Stimulated activated CD4-positive, alpha-beta T cell treated with anti-CD3 and anti-CD28 coated beads, Interleukin-1b, Interleukin-23, amount 100 ng/mL, for 48 hours (primary cell): ENCODE data around the gene PFKM.
"Not testable (repeated sequence)": the region's sequence is repeated elsewhere in the genome, so short reads cannot be mapped to it uniquely, and the experiment has no call there.

ENCODE experiments used
- DNase-seq: peaks from one replicate; pipeline ENCODE4 v3.0.0-alpha.2; 2020

Gene PFKM

DNA sequence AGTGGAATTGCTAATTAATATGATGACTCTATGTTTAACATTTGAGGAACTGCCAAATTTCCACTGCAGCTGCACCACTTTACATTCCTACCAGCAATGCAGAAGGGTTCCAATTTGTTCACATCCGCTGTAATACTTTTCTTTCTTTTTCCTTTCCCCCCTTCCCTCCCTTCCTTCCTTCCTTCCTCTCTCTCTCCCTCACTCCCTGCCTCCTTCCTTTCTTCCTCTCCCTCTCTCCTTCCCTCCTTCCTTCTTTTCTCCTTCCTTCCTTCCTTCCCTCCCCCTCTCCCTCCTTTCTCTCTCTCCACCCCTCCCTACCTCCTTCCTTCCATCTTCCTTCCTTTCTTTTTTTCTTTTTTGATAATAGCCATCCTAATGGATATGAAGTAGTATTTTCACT is 3.2 kb upstream of the PFKM start:
- no peak for DNase-seq

DNA sequence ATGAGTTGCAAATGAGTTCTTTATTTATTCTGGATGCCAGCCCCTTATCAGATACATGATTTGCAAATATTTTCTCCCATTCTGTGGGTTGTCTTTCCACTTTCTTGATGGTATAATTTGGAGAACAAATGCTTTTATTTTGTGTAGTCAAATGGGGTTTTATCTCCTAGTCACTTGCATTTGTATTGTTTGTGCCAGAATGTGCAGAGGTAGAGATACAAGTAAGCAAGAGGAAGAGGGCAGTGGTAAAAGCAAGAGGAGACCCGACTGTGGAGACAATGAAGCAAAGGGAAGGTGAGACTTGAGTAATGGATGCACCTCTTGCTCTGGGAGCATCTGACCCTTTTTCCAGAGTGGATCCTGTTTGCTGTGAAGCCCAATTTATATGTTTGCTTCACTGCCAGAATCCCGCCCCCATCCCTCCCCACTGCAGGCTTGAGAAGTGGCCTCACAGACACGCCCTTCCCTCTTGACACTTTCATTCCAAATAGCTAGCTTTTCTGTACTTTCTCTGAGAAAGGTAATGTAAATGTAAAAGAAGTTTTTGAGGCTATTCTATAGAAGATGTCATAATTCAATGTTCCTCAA is 786 bp upstream of the PFKM start:
- DNase-seq: no peak

DNA sequence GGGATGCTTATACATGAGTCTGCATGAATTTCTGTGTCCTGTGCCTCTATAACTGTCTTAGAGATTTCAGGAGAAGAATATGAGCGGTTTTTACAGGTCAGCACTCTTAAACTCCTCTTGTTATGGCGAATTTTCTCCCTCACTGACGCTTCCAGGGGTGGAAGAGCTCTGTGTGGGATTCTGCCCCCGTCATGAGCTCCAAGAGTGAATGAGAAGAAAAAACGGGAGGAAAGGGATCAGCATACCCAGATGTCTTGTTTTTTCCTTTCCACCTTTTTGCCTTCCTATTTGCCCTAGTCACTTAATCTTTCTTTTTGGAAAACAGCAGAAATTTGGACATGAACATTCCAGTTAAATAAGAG is 651 bp downstream of the PFKM start:
- DNase-seq: no peak

DNA sequence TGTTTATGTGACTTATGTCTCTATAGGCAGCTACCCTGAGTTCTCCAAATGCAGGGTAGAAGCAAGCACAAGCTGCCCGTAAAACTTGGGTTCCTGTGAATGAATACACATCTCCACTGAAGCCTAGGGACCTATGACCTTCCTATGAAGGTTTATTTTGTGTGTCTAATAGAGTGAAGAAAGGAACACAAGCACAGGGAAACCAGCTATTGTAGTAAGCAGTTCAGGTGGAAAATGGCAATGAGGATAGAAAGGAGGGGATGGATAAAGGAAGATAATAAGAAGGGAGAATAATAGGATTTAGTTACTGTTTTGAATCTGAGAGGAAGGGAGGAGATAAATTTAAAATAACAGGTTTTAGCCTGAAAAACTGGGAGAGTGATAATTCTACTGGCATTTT is 2.4 kb downstream of the PFKM start:
- DNase-seq: no peak

DNA sequence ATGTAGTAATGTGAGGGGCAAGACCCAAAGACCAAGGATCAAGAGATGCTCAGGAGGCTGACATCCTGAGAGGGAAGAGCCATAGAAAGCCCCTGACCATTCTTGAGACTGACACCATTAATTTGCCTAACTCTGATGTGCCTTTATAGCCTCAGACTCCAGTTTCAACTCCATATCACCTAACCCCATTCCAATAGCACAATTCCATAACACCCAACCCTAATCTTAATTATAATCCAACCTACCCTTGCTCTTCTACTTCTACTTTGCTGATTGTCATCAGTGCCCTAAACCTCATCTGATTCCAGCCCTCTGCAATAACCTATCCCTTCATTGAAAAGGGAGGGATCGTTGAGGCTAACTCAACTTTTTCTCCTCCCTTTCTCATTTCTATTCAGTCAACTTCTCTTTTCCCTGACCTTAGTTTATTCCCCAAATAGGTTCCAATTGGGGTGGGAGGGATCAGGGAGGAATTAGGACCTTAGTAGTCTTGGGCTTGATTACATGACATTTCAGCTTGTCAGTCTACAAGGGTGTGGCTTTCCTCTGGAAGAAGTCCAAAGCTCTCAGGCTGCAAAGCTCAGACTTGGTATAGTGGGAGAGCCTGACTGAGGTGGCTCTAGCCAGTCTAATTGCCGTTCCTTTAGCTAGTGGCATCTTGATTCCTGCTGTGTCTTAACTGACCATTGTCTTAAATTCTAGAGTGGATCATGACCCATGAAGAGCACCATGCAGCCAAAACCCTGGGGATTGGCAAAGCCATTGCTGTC is 3.1 kb downstream of the PFKM start:
- DNase-seq: no peak

DNA sequence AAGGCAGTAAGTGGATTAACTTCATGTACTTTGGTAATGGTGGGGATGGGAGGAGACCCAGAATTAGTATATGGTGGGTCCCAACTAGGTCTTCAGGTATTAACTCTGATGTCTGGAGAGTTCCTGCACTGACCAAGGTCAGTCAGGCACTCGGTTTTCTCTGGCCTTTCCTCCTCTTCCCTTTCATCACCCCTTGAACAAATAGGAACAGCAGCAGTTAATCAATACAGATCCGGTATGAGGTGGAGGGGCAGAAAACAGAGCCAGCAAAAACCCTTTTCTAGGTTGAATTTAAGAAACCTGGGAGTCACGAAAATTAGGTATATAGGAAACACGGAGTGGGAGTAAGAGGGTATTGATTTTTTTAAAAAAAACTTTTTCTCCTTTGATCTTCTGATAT is 4.0 kb downstream of the PFKM start:
- DNase-seq: no peak

DNA sequence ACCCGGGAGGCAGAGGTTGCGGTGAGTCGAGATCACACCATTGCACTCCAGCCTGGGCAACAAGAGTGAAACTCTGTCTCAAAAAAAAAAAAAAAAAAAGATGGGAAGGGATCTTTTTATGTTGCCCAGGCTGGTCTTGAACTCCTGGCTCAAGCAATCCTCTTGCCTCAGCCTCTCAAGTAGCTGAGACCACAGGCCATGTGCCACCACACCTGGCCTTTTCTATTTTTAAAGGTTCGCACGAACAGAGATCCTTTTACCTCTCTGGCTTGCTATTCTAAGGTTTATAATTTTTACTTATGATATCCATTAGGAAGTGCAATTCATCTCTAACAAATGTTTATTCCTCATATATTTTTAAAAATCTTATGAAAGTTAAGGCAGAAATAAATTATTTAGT is 6.4 kb downstream of the PFKM start:
- DNase-seq: not testable (repeated sequence)

DNA sequence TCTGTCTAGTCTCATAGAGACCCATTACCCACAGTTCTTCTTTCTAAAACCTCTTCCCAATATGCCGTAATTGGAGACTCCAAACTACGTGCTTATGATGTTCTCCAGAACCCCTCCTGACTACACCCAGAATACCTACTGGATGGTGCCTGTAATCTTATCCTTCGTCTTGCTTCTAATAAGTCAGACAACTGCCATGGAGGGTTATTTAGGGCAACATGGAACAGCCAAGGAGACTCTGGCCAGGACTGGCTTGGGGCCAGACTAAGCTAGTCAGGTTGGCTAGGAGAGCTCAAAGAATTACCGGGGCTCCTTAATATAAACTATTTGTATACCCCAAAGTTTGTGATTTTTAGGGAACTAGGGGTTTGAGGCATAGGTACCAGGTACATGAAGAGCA is 6.8 kb downstream of the PFKM start:
- DNase-seq: no peak

DNA sequence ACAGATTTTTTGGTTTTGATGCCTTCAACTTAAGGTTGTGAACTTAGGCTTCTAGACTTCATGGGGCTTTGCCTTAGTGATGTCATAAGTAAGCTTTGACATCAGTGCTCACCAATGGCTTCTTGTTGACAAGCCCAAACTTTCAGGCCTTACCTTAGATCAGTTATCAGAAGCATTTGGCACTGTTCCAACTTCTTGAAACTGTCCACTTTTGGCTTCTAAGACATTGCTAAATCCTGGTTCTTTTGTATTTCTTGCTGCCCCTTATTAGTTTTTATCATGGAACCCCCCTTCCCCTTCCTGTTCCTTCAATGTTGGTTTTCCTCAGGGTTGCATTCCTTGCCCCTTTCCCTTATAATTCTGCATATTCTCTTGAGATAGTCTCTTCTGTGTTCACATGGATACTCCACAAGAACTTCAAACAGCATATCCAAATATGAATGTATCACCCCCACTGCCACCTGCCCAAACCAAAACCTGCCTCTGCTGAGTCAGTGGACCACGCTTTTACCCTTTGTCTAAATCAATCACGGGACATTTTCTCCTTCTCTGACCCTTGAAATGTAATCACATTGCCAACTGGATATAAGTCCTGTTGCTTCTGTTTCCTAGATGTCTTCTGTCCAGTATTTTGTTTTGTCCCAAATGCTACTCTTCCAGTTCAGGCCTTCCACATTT is 7.9 kb downstream of the PFKM start:
- no peak for DNase-seq

DNA sequence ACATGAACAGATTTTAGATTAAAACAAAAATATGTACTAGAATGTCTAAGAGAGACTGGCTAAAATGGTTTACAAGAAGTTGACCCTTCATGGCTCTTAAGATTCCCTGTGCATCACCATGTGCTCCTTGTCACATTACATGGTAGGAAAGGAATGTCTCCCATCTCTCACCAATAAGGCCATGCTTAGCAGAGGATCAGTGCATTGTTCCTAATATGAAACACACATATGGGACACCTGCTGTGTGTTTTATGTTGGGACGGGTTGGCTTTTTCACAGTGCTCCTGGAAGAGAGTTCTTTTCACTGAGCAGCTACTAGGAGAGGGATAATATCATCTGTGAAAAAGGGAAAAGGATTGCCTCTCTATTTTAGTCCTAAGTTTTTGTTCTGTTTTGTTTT is 9.6 kb downstream of the PFKM start:
- no peak for DNase-seq

DNA sequence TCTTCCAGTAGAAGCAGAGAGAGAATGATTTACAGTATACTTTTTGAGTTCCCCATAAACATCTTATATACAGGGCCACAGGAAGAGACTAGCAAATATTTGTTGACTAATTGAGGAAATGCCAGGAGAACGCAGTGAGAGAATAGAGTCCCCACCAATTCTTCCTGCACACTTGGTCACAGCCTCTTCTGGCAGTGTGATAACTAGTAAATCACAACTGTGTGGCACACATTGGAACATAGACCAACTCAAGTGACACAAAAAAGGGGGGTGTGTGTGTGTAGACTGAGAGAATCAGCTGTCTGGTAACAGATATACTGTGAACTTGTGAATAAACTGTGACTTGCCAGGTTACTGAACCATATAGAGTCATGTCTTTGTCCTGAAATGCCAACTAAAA is 10.2 kb downstream of the PFKM start:
- DNase-seq: no peak

DNA sequence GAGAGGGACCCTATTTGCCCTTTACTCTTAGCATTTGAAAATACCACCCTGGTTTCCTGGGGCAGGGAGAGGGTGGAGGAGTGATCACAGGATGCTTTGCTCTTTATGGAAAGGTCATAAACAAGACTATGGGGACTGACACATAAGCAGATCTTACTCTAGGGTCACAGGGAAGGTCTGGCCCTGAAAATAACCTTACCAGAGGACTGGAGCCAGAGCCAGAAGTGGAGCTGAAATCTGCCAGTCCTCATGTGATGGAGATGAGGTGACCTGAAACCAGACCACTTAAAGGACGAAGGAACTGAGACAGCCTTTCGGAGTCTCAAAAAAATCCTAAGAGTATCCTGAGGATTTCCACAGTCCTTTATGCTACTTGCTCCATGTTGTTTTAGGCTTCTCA is 12.4 kb downstream of the PFKM start:
- DNase-seq: no peak

DNA sequence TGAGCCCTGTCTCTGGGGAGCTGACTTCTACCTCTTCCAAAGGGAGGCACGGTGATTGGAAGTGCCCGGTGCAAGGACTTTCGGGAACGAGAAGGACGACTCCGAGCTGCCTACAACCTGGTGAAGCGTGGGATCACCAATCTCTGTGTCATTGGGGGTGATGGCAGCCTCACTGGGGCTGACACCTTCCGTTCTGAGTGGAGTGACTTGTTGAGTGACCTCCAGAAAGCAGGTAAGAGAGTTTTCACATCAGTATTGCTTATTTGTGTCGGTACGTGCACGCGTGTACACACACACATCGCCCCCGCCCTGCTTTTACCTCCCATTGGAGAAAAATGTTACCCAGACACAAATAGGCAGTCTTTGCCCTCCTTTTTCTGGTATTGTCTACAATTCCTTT is 13.7 kb downstream of the PFKM start:
- DNase-seq: no peak

DNA sequence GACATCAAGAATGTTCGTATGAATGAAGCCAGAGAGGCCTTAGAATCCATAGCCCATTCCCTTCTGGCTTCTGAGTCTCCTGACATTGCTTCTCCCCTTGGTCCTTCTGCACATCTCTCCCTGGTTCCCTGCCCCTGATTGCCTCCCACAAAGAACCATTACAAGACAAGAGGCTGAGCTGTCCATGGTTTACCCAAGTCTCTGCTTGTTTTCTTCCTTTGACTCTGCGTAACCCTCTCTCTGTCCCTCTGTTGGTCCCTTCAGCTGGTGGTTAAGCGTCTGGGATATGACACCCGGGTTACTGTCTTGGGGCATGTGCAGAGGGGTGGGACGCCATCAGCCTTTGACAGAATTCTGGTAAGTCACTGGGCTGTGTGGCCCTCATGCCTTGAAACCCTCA is 15.9 kb downstream of the PFKM start:
- DNase-seq: no peak

DNA sequence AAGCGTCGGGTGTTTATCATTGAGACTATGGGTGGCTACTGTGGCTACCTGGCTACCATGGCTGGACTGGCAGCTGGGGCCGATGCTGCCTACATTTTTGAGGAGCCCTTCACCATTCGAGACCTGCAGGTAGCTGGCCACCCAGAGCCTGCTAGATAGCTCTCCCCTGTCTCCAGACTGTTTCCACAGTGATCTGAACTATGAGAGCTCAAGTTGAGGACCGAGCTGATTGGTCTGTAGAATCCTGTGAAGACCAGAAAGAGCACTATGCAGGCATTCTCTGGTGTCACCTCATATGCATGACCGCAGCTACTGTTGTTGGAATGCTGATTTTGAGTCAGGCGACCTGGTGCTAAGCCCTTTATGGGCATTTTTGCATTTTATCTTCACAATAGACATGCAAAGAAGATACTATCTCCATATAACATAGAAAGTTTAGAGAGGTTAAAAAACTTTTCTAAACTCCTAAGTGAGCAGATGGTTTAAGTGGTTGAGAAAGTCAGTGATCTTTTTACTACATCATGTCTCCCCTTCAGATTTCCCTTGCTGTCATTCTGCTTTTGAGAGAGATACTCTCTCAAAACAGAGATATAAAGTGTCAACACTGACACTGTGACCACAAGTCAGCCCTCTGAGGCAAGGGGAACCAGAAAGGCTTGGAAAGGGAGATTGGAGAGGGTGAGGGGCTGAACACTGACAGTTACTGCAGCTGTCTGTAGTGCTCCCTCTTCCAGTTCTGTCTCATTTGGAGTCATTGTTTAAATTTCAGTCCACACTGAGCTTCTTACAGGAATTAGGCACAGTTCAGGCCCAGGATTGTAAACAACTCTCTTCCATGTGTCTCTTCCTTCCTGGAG is 23.9 kb downstream of the PFKM start:
- no peak for DNase-seq

DNA sequence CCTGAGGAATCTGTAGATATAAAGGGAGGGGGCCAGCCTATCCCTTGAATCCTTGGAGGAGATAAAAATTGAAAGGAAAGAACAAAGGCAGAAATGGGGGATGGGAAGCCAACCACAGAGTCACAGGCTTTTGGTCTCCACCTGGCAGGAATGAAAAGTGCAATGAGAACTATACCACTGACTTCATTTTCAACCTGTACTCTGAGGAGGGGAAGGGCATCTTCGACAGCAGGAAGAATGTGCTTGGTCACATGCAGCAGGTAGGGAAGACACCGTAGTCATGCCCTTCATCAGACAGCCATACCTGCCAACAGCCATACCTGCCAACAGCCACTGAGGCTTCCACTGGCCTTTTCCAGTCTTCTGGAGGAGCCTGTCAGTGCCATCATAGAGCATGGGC is 24.7 kb downstream of the PFKM start:
- no peak for DNase-seq

DNA sequence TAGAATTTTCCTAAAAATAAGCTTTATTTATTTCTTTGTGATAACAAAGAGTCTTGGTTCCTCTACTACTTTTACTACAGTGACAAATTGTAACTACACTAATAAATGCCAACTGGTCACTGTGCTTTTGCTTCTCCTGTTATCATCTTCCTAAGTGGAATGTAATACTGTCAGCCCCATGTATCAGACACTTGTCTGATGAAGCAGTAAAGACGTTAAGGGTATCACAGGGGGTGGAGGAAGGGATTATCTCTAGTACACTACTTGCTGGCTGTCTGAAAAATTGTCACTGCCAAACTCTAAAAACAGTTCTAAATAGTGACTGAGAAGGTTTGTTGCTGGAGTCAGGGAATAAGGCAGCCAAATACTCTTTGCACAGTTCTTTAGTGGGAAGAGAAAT is 26.8 kb downstream of the PFKM start:
- DNase-seq: no peak

DNA sequence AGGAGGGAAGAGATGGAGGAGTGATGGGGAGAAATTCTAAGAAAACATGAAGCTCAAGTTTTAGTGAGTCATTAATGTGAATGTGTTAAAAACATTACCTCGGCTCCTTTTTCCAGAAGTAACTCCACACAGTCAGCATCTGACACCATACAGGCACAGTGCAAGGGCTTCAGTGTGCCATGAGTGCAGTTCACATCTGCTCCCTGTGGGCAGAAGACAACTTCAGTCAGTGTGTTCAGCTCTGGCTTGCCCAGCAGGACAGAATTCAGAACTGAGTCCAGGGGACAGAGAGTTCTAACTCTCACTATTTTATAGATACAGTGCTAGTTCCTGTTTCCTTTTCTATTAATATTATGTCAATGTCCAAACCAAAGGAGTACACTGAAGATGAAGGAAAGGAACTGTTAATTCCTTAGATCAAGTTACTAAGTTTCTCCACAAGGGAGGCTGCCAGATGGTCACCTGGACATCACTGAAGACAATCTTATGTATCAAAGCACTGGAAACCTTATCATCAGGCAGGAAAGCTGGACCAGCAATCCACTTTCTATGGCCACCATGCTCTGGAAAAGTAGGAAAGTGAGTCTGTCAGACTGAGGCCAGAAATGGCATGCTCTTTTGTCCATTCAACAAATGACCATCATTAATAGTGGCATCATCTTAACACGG is 32.1 kb downstream of the PFKM start:
- DNase-seq: no peak

DNA sequence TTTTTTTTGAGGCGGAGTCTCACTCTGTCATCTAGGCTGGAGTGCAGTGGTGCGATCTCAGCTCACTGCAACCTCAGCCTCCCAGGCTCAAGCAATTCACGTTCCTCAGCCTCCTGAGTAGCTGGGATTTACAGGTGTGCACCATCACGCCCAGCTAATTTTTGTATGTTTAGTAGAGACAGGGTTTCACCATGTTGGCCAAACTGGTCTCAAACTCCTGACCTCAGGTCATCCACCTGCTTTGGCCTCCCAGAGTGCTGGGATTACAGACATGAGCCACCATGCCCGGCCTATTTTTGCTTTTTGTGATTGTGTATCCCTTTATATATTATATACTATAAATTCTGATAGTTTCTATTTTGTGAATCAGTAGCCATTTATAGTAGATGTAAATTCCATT is 36.6 kb downstream of the PFKM start:
- not testable (repeated sequence) for DNase-seq

DNA sequence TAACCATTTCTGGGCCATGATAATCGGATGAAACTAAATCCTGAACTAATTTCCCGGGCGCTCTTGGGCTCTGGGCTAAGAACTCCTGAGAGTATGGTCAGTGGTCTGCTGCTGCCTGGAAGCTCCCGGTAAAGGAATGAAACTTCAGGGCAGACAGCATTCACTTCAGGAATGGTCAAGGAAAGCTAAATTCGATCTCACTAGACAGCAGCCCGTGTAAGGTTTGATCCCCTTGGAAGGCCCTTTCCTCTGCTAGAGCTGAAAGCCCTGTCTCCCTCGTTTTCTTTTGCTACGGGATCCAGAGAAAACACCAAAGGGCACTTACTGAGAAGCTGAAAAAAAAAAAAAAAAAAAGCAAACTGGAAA is 37.5 kb downstream of the PFKM start:
- no peak for DNase-seq

DNA sequence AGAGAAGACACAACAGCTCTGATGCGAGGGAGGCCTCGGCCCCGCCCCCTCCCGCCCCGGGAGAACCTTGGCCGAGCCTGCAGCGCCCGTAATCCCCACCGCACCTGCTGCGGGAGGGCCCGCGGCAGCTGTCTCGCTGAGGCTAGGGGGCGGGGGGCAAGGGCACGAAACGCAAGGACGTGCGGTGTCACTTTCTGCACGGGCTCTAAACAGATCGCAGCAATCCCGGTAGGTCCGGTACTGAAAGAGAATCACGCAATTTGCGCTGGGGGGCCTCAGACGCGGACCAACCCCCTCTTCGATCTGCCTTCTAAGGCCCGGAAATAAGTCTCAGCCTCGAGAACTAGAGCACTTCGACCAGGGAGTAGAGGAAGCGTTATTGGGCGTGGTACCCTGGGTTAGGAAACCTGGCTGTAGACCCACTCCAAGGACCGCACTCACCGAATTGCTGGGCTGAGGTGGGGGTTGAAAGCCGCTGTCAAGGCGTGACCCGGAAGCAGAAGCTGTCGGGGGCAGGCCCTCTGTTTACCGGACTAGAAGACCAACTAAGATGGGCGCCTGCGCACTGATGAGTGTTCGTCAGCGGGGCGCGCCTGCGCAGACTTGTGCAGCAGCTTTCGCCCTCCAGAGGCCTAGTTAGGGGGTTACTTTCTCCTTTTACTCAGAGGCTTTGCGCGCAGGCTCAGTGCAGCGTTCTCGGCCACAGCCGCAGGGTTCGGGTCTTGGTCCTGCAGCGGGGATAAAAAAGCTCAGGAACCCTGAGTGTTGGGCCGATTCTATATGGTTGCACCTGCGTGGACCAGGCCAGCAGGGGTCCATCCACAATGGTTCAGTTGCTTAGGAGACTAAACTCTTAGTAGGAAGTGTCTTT is 38.1 kb downstream of the PFKM start, which contains the start of gene ASB8:
Gene ASB8 (minus strand): TSS at position 498 of the 871 bp plus-strand sequence. CDS start 4,019 bp downstream, outside the sequence.
- DNase-seq: peak; percentile 99

DNA sequence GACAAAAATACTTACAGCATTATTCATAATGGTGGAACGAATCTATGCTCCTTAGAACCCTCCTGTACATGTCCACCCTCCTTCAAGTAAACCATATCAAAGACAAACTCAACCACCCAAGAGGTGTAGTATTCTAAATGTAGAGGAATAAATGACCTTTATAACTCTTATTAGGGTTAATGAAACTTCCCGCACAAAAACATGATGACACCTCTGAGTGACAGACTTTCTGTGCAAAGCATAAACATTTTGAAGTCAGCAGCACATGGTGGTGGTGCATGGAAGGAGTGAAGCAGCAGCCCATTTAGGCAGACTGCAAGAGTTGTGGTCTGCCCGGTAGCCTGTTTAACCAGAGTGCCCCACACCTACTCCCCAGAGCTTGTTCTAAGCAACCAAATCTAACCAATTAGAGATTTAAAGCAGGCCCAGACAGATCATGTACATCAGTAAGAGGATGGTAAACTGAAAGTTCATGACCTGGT is 38.8 kb downstream of the PFKM start:
- DNase-seq: peak; percentile 28
